DOHH2 (cell line): ENCODE data around the gene ZNF280A.

Experiments used
- CTCF ChIP-seq: fragments of 200-600 bp; sonication (generic); IDR thresholded peaks from one replicate; pipeline ENCODE4 v1.5.1; 2014; ENCODE audit warnings: antibody characterized with exemption, mild to moderate bottlenecking, low read depth, low read length; ENCODE audit not compliant: poor library complexity, severe bottlenecking
- EZH2phosphoT487 ChIP-seq: fragments of 200-600 bp; sonication (generic); IDR thresholded peaks from 2 replicates; pipeline ENCODE4 v1.6.1; 2017; ENCODE audit warnings: borderline replicate concordance, mild to moderate bottlenecking, antibody characterized with exemption, low read length, moderate library complexity, mixed read lengths

- TF ChIP-seq CTCF (no peak), EZH2phosphoT487 (no peak)
These were observed 54.9 kb downstream of the ZNF280A start for GRCh38 chr22:22465094-22465602.
